HG03457 (cell line): ENCODE data around the gene PLA2G4A.

Source experiments
- ATAC-seq: cut with Tn5 transposase; IDR thresholded peaks from one replicate; pipeline ENCODE4 v1.9.1; 2021; ENCODE audit warnings: moderate number of reproducible peaks; ENCODE audit not compliant: unreplicated experiment

PLA2G4A gene

GRCh38 chr1:187010571-187011309 is 182.0 kb downstream of the PLA2G4A start:
- no peak for ATAC-seq

- ATAC-seq = no peak
Observed at GRCh38 chr1:187013582-187014200, 184.9 kb downstream of the PLA2G4A start.

- no peak for ATAC-seq
Observed at GRCh38 chr1:187018291-187018690, 189.5 kb downstream of the PLA2G4A start.

- no peak for ATAC-seq
Observed at GRCh38 chr1:187027253-187027652, 198.5 kb downstream of the PLA2G4A start.

GRCh38 chr1:187032316-187032981 is 203.7 kb downstream of the PLA2G4A start:
- ATAC-seq = no peak

GRCh38 chr1:187032982-187033692 is 204.4 kb downstream of the PLA2G4A start:
- no peak for ATAC-seq

GRCh38 chr1:187033693-187034390 is 205.1 kb downstream of the PLA2G4A start:
- no peak for ATAC-seq

- no peak for ATAC-seq
Observed at GRCh38 chr1:187034501-187034900, 205.8 kb downstream of the PLA2G4A start.

GRCh38 chr1:187037973-187038553 is 209.3 kb downstream of the PLA2G4A start:
- no peak for ATAC-seq
